ENCODE results near the gene WDR77. TPM values are rescaled to one million over a fixed set of nuclear protein-coding genes. Genes with fewer than 3 reads are reported as not detected.

WDR77 gene
- total RNA-seq, 1 experiment from 2014 or later, result 42.5 TPM

GRCh38 chr1:111463029-111463683 is 14.1 kb upstream of the WDR77 start:
- POLR2A ChIA-PET, result no interaction called here
- no peak for DNase-seq (ENCODE audit: low read depth, low spot score)
- TF ChIP-seq EZH2phosphoT487 (IDR thresholded peaks at IDR 0.05; ENCODE audit: borderline replicate concordance) (no peak), CTCF (IDR thresholded peaks at IDR 0.05 in 2 of 3, conservative IDR thresholded peaks at IDR 0.05 in 1 of 3; ENCODE audit: borderline replicate concordance in 1 of 3, insufficient read depth in 1 of 3, low read depth in 2 of 3, low read length in 2 of 3) (no peak), SP1 (IDR thresholded peaks at IDR 0.05; ENCODE audit: low read depth) (no peak), EZH2 (IDR thresholded peaks at IDR 0.05) (no peak), ATF3 (IDR thresholded peaks at IDR 0.05) (no peak), CEBPB (IDR thresholded peaks at IDR 0.05; ENCODE audit: low read depth) (no peak), ZNF274 (IDR thresholded peaks at IDR 0.05; ENCODE audit: low read depth, low read length) (no peak), SRF (IDR thresholded peaks at IDR 0.05; ENCODE audit: low read depth) (no peak), TCF7L2 (IDR thresholded peaks at IDR 0.05; ENCODE audit: borderline replicate concordance, extremely low read depth, insufficient read depth, insufficient read length) (no peak), SIN3A (IDR thresholded peaks at IDR 0.05; ENCODE audit: low read depth) (no peak), REST (IDR thresholded peaks at IDR 0.05; ENCODE audit: low read depth) (no peak), ZBTB33 (IDR thresholded peaks at IDR 0.05; ENCODE audit: extremely low read depth, insufficient replicate concordance, low read length) (no peak), RAD21 (IDR thresholded peaks at IDR 0.05; ENCODE audit: low read depth) (no peak), YY1 (IDR thresholded peaks at IDR 0.05; ENCODE audit: extremely low read depth, insufficient replicate concordance, low read depth, low read length) (no peak)

More at GRCh38 chr1:111463029-111463683, 14.1 kb upstream of the WDR77 start:
- no peak overlapping the region for H2AFZ ChIP-seq (ENCODE audit: low read depth, low read length, poor library complexity, severe bottlenecking)
- no peak overlapping the region for H3K4me2 ChIP-seq (ENCODE audit: low read length)
- no peaks in the 10 kb centered on the region for H3K27me3 ChIP-seq (ENCODE audit: insufficient read depth, low read length)
- peaks cover 22 to 31% of the 10 kb centered on the region in 2 experiments; a peak in 3 of 4 replicates for H3K36me3 ChIP-seq (ENCODE audit: control insufficient read depth in 1 of 2, insufficient read depth in 2 of 2, low read length in 2 of 2)
- H3K4me1 ChIP-seq (ENCODE audit: control insufficient read depth in 1 of 2, insufficient read depth in 2 of 2, low read length in 2 of 2), result no peaks in the 10 kb centered on the region
- no peak overlapping the region for H3K9ac ChIP-seq (ENCODE audit: low read length)
- CTCF ChIA-PET, result no interaction called here
- no peak overlapping the region for H3K4me3 ChIP-seq (replicated peaks in 1 of 2; ENCODE audit: low read depth in 1 of 2, low read length in 2 of 2)
- intact Hi-C loops (cut with micrococcal nuclease), result no loop called here
- RAD21 ChIA-PET (ENCODE audit: low non-redundant PET in 1 of 2, low total read pairs in 2 of 2, uncharacterized antibody in 2 of 2, unreplicated experiment in 2 of 2), result no interaction called here
- no peaks in the 10 kb centered on the region for H3K9me2 ChIP-seq (ENCODE audit: insufficient read depth)
- peaks cover 6% of the 10 kb centered on the region for H3K79me2 ChIP-seq (ENCODE audit: insufficient read depth, low read length)
- no TSS peak for BruUV-seq (replicated peaks)
- H3K27ac ChIP-seq (ENCODE audit: low read depth, low read length), result no peak overlapping the region
- no peaks in the 10 kb centered on the region for H3K9me3 ChIP-seq (ENCODE audit: control insufficient read depth in 1 of 2, insufficient read depth in 1 of 2, low read depth in 1 of 2, low read length in 2 of 2)
- 0 out of 2 replicates have a peak, but pooled peaks have one; percentile 6 for ATAC-seq
- no peaks in the 10 kb centered on the region for H4K20me1 ChIP-seq (ENCODE audit: insufficient read depth)
